Fibroblast of peridontal ligament (primary cell): Measurements from ENCODE around the gene TTK.

Experiments used
- DNase-seq: peaks from one replicate; pipeline ENCODE4 v3.0.0-alpha.2; 2010; ENCODE audit errors: extremely low read depth

TTK gene

DNA sequence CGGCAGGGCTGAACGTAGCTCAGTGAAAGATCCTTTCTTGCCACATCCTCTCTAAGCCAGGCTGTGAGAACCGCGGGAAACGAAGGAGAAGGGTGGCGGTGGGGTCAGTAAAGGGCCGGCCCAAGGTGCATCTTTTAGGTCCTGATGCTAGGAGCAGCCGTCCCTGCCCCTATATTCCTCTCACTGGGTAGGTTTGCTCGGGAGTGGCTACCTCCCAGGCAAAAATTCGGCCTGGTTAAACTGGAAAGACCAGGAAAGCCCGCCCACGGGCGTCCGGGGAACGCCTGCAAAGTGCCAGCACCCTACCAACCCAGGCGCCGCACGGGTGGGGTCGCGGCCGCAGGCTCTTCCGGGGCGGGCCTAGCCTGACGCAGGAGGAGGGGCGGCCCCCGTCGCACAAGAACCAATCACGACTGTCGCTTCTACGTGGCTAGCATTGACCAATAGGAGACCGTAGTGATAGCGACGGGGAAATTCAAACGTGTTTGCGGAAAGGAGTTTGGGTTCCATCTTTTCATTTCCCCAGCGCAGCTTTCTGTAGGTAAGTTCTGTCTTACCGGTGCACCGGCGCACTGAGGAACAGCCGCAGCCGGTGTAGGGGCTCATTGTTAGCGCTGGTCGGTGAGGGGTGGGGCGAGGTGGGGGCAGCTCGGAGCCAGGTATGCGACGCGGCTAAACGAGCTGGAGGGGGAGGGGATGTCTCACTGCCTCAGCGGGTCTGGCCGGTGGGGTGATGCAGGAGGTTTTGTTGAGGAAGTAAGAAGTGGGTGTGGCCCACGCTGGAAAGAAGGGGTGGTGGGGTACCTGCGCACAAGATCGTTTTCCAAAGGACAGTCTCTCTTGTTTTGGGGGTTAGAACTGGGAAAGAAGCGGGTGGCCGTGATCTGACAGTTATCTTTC, at the start of gene TTK:
TTK (plus strand) TSS at position 477 of the 900 bp plus-strand sequence. CDS start 1,195 bp downstream, outside the sequence.
- peak; percentile 93 for DNase-seq

DNA sequence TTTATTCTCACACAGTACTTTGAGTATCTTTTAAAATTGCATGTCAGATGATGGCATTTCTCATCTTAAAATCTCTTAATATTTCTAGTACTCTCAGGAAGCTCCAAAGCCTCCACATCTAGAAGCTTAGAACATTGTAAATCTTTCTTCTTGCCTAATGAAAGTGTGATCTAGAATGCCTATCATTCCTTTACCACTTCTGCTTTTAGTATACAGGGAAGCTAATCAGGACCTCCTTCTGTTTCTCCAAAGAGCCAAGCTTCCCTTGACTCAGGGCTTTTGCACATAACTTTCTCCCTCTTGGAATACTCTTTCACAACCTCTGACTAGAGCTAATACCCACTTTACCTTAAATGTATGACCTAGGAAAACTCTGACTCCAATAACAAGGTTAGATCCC, 49.6 kb upstream of the TTK start:
- no peak for DNase-seq

DNA sequence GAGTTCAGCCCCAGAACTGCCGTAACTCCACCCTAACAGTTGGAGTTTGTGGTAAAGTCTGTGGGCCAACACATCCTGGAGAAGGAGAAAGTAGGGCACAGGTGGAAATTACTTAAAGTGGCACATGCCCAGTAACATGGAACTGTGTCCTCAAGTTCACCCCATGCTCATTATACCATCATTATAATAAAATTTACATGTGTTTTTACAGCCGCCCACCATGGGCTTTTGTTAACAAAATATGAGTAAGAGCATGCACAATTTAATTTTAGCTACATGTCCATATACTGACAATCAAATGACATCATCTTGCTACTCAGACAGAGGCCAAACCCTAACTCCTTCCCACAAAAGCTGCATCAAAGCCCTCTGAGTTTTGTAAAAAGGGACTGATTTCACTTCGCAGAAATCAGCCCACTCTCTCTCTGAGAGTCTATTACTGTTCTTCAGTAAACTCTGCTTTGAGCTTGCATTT, 39.8 kb upstream of the TTK start:
- DNase-seq, result no peak

DNA sequence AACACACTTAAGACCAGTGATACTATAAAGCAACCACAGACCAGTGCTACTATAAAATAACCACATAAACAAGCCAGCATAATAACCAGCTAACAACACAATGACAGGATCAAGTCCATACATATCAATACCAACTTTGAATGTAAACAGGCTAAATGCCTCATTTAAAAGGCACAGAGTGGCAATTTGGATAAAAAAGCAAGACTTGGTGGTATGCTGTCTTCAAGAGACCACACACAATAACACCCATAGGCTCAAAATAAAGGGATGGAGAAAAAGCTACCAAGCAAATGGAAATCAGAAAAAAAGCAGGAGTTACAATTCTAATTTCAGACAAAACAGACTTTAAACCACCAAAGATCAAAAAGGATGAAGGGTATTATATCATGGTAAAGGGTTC, 37.3 kb upstream of the TTK start:
- DNase-seq, result no peak

DNA sequence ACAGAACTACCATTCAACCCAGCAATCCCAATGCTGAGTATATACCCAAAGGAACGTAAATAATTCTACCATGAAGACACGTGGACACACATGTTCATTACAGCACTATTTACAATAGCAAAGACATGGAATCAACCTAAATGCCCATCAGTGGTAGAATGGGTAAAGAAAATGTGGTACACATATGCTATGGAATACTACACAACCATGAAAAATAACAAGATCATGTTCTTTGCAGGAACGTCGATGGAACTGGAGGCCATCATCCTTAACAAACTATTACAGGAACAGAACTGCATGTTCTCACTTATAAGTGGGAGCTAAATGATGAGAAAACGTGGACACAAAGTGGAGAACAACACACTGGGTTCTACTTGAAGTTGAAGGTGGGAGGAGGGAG, 34.7 kb upstream of the TTK start:
- DNase-seq, result no peak

DNA sequence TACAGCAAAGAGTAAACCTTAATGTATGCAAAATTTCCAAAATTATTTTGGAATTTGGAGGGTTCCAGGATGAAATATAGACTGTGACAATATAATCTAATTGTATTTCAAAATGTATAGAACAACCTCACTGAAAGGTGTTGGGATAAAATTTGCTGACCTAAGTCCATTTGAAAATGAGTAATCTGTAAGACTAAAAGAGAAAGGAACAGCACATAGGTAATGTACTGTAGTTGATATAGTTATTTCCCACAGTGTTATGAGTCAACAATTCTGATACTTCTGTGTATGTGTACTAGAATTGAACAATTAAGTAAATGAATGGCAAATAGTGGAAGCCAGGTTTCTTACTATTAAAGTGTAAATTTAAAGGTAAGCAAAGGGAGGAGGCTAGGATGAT, 33.3 kb upstream of the TTK start:
- no peak for DNase-seq

DNA sequence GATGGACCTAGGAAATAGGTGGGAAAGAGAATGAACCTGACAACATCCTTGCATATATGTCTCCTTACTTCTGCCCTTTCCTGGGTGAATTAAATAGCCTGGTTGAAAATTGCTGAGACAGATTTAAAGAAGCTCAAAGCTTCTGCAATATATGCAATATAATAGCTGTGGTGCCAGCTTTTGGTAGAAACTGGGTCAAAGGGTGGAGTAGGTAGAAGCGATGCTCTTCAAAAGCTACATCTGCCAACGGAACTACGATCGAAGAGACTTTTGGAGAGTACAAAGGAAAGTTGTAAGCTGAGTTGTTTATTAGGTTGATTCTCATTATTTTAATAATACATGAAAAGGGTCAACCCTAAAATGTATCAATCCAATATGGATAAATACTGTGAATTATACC, 22.8 kb upstream of the TTK start:
- DNase-seq, result no peak

DNA sequence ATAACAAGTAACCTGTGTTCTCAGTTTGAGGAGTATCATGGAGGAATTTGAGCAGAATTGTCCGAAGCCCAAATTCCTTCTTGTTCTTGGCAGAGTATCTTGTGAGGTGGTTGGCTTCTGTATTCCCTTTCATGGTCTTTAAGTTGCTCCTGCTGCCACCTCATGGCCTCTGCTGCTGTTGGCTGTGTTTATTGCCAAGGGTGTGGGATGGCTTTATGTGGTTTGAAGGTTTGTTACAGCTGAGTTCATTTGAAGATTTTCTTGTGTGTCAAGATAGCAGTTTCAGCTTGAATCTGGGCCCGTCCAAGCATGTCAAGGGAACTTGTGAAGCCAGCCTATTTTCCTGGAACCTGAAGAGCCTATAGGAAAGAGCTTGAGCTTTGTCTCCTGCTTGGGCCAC, 20.2 kb upstream of the TTK start:
- peak; percentile 15 for DNase-seq

DNA sequence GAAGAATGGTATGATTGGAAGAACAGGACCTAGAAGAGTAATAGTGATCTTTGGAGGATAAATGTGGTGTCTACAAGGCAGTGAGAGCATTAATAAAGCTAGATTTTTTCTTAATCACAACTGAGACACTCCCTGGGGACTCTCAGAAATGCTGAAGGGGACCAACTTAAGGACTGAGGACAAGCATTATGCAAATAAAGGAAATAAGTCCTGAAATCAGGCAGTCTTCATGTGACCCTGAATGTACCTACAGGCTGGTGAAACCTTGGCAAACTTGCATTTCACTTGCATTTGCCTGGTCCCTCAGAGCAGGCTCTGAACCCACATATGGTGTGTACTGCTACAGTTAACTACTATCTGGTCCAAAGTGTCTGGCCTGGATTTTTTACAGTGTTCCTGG, 19.3 kb upstream of the TTK start:
- DNase-seq, result no peak

DNA sequence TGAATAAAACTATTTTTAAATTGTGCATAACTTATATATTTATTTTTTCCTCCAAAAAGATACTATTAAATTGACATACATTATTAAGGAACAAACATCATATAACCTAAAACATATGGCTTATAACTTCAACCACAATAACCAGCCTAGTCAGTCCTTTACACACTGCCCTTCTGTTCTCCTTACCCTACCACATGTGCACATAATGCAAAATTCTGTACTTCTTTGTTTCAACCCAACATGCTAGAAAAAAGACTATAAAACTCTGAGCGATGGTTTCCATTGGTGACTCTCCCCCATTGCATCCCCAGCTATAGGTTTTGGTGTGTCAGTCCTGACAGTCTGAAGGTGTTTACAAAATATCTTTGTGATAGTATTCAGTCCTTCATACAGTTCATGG, 14.8 kb upstream of the TTK start:
- DNase-seq, result no peak

DNA sequence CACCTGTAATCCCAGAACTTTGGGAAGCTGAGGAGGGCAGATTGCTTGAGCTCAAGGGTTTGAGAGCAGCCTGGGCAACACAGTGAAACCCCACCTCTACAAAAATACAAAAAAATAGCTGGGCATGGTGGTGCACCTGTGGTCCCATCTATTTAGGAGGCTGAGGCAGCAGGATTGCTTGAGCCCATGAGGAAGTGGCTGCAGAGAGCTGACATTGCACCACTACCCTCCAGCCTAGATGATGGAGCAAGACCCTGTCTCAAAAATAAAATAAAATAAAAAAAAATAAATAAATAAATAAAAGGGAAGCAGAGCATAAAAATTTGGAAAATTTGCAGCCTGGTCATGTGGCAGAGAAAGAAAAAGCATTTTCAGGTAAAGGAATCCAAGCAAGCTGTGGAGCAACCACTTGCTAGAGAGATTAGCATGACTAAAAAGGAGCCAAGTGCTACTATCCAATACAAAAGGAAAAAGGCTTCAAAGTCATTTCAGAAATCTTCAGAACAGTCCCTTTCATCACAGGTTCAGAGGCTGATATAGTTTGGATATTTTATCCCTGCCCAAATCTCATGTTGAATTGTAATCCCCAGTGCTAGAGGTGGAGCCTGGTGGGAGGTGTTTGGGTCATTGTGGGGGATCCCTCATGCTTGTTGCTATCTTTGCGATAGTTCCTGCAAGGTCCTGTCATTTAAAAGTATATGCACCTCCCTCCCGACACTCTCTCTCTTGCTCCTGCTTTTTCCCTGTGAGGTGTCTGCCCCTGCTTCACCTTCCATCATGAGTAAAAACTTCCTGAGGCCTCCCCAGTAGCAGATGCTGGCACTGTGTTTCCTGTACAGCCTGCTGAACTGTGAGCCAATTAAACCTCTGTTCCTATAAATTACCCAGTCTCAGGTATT, 11.2 kb upstream of the TTK start:
- no peak for DNase-seq

DNA sequence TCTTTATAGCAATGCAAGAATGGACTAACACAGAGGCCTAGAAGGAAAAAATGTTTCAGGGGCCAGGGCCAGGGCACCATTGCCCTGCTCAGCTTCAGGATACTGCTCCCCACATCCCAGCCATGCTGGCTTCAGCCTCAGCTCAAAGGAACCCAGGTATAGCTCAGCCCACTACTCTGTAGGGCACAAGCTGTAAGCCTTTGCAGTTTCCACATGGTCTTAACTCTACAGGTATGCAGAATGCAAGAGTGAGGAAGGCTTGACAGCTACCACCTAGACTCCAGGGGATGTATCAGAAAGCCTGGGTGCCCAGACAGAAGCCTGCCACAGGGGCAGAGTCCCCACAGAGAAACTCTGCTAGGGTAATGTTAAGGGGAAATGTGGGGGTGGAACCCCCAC, 10.5 kb upstream of the TTK start:
- DNase-seq, result no peak

DNA sequence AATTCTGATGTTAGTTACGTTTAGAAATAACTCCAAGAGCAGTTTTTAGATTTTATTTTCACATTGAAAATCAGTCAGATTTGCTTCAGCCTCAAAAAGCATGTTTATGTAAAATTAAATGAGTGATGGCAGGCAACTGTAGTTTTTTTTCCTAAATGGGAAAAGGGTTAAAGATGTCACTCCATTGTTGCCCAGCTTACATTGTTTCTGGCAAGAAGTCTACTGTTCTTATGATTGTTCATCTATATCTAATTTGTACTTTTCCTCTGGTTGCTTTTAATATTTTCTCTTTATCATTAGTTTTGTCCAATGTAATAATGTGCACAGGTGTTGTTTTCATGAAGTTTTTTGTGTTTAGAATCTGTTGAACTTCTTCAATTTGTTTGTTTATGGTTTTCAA, 6.7 kb upstream of the TTK start:
- no peak for DNase-seq

DNA sequence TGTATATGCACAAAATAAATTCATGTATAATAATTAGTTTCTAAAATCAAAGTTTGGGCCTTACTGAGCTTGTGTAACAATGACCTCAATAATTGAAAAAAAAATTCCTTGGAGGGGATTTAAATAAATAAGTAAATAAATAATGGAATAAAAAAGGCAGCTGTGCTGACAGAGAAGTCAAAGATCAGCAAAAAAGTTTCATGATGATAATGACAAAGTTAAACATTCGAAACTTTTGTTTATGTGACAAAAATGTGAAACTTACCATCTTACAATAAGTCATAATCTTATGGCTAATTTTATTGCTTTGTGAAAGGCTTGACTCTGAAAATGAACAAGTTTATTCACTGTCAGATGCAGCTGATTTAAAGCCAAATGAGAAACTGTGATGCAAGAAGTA, 3.1 kb upstream of the TTK start:
- DNase-seq, result no peak

DNA sequence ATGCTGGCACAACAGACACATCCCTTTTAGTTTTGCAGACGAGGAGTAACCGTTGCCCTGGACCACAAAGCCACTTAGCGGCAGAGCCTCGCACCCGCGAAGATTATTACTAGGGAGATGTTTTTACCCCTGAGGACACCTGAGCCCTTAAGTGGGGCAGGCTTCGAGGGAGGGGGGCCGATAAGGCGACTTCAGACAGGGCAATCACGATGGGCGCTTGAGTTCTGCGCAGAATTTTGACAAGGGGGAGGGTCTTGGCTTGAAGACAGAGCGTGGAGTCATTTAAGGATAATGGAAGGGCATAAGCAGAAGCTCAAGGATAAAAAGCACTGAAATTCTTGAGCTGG, 650 bp upstream of the TTK start:
- peak; percentile 62 for DNase-seq

DNA sequence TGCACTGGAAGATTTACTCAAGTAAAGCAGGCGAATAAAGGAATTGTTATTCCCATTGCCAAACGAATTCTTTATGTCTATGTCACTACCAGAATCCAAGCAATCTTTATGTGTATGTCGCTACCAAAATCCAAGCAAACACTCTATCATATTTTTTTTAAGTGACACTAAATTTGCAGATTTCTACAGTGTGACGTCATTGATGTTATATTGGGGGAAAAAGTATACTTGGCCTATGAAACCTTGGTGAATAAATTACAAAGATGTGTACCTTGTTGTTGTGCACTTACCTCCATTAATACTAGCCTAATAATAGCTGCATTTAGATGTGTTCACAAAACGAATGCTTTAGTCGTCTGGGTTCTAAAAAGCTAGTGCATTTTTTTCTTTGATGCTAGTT, 957 bp downstream of the TTK start:
- no peak for DNase-seq

DNA sequence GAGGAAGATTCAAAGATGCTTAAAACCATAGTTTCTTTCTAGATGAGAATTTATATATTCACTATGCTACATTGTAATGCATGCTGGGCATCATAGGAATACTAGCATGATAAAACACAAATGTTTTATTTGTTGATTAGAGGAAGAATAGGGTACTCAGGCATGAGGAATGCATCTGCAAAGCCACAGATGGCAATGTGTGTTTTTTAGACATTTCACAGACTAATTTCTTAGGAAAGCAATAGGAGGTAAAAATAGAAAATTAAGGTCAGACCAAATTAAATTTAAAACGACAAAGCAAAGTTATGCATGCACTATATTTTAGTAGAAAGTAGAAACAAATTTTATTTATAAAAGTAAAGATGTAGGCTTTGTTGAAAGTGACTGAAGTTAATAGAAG, 2.1 kb downstream of the TTK start:
- no peak for DNase-seq

DNA sequence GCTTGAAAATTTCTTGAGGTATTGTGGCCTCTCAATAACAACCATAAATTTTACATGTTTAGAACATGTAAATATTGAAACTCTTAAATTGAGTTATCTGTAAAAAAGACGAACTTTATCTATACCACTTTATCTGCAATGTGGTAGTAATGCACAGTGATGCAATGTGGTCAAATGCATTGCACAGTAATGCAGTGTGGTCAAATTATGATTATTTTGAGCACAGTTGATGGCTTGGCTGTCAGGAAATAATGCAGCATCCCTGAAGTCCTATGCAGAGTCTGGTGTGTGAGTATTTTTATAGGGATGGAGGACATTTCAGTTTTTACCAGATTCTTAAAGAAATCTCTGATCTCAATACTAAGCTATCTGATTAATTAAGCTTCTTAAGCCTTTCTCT, 5.1 kb downstream of the TTK start:
- peak; percentile 26 for DNase-seq

DNA sequence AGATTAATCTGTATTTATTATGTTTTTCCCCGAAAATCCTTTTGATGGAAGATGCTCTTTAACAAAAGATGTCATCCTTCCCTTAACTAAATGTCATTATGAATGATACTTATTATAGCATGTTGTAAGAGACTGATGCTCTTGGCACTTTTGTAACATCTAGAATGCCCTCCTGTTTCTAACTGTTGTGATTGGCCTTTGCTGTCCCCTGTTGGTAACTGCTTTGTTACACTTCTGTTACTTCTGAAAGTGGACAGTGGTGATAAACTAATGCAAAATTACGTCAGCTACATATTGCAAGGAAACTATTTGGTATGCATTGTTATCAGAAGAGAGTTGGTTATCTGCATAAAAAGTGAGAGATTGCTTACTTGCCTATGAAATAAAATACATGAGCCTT, 5.8 kb downstream of the TTK start:
- DNase-seq, result no peak

DNA sequence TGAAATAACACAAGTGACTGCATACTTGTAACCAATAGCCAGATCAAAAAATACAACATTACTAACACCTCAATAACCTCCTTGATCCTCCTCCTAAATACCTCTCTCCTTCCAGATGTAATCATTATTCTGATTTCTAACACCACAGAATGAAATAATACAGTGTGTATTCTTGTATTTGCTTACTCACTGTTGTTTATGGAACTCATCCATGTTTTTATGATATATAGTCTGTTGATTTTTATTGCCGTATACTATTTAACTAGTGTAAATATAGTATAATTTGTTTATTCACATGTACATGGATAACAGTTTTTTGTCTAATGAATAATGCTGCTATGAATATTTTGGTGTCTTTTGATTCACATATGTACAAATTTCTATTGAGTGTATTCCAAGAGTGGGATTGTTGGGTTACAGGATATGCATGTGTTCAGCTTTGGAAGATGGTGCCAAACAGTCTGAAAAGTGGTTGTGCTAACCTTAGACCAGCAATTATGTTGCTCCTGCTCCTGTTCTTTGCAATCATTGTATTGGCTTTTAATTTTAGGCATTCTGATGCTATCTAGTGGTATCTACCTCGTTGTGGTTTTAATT, 11.5 kb downstream of the TTK start:
- no peak for DNase-seq

DNA sequence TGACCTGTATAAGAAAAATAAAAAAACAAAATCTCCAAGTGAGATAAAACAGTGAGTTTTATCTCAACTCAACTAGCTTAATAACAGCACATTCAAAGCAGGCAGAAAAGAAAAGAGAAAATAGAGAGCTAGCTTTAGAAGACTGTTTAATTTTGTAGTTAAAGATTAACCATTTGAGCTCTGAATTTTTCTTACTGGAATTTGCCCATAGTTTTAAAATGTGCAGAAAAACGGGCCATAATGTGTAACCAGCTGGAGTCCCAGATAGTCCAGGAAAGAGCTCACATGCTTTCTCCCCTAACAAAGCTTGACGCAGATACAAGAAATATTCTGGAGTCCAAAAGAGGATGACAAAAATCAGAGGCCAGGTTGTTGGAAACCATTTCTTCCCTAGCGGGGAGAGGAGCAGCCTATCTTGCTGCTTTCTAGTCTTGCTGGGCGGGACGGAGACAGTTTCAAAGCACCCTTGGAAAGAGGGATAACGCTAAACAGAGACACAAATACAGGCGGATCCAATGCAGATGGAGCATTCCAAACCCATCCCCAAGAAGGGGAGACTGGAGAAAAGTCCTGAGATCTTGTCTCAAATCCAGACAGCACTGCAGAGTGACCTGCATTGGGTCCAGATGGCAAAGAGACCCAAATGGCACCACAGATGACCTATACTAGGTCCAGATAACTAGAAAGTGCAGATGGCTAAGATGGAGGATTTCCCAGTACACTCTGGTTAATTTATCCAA, 16.1 kb downstream of the TTK start:
- DNase-seq, result no peak

DNA sequence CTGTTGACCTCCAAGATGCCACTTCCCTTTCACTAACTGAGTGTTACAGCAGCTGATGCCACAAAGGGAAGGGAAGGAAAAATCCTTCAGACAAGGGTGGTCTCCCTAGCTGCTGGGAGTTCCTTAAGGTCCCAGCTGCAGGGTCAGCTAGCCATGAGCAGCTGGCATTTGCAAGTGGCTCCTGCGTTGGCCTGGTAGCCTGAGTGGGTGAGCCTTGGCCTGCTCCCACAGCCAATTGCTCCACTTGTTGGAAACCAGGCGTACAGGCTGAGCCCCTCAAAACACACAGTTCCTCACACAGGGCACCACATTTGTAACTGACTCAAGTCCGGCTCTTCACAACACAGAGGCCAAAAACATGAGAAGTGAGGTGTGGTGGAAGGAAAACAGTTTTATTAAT, 16.7 kb downstream of the TTK start:
- no peak for DNase-seq
